Measurements from ENCODE around the gene ADAD2.

Gene ADAD2

GRCh38 chr16:84243732-84244131 is 52.8 kb downstream of the ADAD2 start:
- Histone ChIP-seq H3K36me3 (ENCODE audit: insufficient read depth, low read length) (no peaks in the 10 kb centered on the region), H2AFZ (ENCODE audit: low read depth, low read length) (no peak overlapping the region), H3K4me2 (ENCODE audit: insufficient read depth, low read length) (no peak overlapping the region), H3K9me3 (ENCODE audit: insufficient read depth, low read length, severe bottlenecking) (no peaks in the 10 kb centered on the region), H3K9ac (ENCODE audit: low read depth, low read length) (no peak overlapping the region), H3K4me3 (ENCODE audit: low read depth in 1 of 2, low read length in 2 of 2) (no peak overlapping the region), H4K20me1 (ENCODE audit: insufficient read depth, low read length) (peaks cover 8% of the 10 kb centered on the region; the same call in 1 of the 2 replicates), H3K27ac (ENCODE audit: low read length) (no peak overlapping the region), H3K79me2 (ENCODE audit: insufficient read depth, low read length) (no peaks in the 10 kb centered on the region), H3K27me3 (ENCODE audit: insufficient read depth, low read length, poor library complexity) (peaks cover 31% of the 10 kb centered on the region), H3K4me1 (ENCODE audit: insufficient read depth, low read length) (no peaks in the 10 kb centered on the region)
- no peak for ATAC-seq (ENCODE audit: insufficient read depth, low read depth)
- TF ChIP-seq EZH2 (IDR thresholded peaks at IDR 0.05; ENCODE audit: borderline replicate concordance, low read depth, low read length, severe bottlenecking) (no peak), CTCF (IDR thresholded peaks at IDR 0.05; ENCODE audit: borderline replicate concordance, extremely low read depth, low read length, poor library complexity, severe bottlenecking) (no peak)
- no peak for DNase-seq

GRCh38 chr16:84244728-84245127 is 53.8 kb downstream of the ADAD2 start:
- Histone ChIP-seq H4K20me1 (ENCODE audit: insufficient read depth, low read length) (peaks cover 8% of the 10 kb centered on the region; the same call in 1 of the 2 replicates), H2AFZ (ENCODE audit: low read depth, low read length) (no peak overlapping the region), H3K36me3 (ENCODE audit: insufficient read depth, low read length) (no peaks in the 10 kb centered on the region), H3K27me3 (ENCODE audit: insufficient read depth, low read length, poor library complexity) (peaks cover 24% of the 10 kb centered on the region), H3K4me1 (ENCODE audit: insufficient read depth, low read length) (no peaks in the 10 kb centered on the region), H3K79me2 (ENCODE audit: insufficient read depth, low read length) (no peaks in the 10 kb centered on the region), H3K4me3 (ENCODE audit: low read depth in 1 of 2, low read length in 2 of 2) (no peak overlapping the region), H3K9me3 (ENCODE audit: insufficient read depth, low read length, severe bottlenecking) (no peaks in the 10 kb centered on the region), H3K9ac (ENCODE audit: low read depth, low read length) (no peak overlapping the region), H3K4me2 (ENCODE audit: insufficient read depth, low read length) (no peak overlapping the region), H3K27ac (ENCODE audit: low read length) (no peak overlapping the region)
- ATAC-seq (ENCODE audit: insufficient read depth, low read depth) (no peak), DNase-seq (no peak)
- no peak for TF ChIP-seq EZH2 (IDR thresholded peaks at IDR 0.05; ENCODE audit: borderline replicate concordance, low read depth, low read length, severe bottlenecking)
- TF ChIP-seq CTCF (IDR thresholded peaks at IDR 0.05; ENCODE audit: borderline replicate concordance, extremely low read depth, low read length, poor library complexity, severe bottlenecking): no peak

- ATAC-seq (ENCODE audit: insufficient read depth, low read depth): no peak
- Histone ChIP-seq H4K20me1 (ENCODE audit: insufficient read depth, low read length) (peaks cover 7% of the 10 kb centered on the region; the same call in 1 of the 2 replicates), H3K9ac (ENCODE audit: low read depth, low read length) (no peak overlapping the region), H3K4me2 (ENCODE audit: insufficient read depth, low read length) (no peak overlapping the region), H3K36me3 (ENCODE audit: insufficient read depth, low read length) (no peaks in the 10 kb centered on the region), H3K27ac (ENCODE audit: low read length) (no peak overlapping the region), H3K4me1 (ENCODE audit: insufficient read depth, low read length) (no peaks in the 10 kb centered on the region), H2AFZ (ENCODE audit: low read depth, low read length) (no peak overlapping the region), H3K4me3 (ENCODE audit: low read depth in 1 of 2, low read length in 2 of 2) (no peak overlapping the region), H3K27me3 (ENCODE audit: insufficient read depth, low read length, poor library complexity) (peaks cover 13% of the 10 kb centered on the region), H3K79me2 (ENCODE audit: insufficient read depth, low read length) (no peaks in the 10 kb centered on the region), H3K9me3 (ENCODE audit: insufficient read depth, low read length, severe bottlenecking) (no peaks in the 10 kb centered on the region)
- TF ChIP-seq EZH2 (IDR thresholded peaks at IDR 0.05; ENCODE audit: borderline replicate concordance, low read depth, low read length, severe bottlenecking) (no peak), CTCF (IDR thresholded peaks at IDR 0.05; ENCODE audit: borderline replicate concordance, extremely low read depth, low read length, poor library complexity, severe bottlenecking) (no peak)
- no peak for DNase-seq
Observed at GRCh38 chr16:84245956-84246678, 55.2 kb downstream of the ADAD2 start.

All from DND-41 (cell line).